ENCODE data around the gene MAPRE2.
"Not testable (repeated sequence)": the region's sequence is repeated elsewhere in the genome, so short reads cannot be mapped to it uniquely, and the experiment has no call there.

Gene MAPRE2

GRCh38 chr18:35170323-35170722, 129.1 kb downstream of the MAPRE2 start:
- not testable (repeated sequence) for H3K27ac ChIP-seq (ENCODE audit: low read depth, low read length, severe bottlenecking); H3K9me3 ChIP-seq (ENCODE audit: control insufficient read depth, low read length); H3K4me3 ChIP-seq (ENCODE audit: extremely low read depth, insufficient read depth, low read length, poor library complexity, severe bottlenecking); H3K4me1 ChIP-seq (ENCODE audit: control insufficient read depth, insufficient read depth, low read length, poor library complexity, severe bottlenecking); H3K36me3 ChIP-seq (ENCODE audit: control insufficient read depth, insufficient read depth, low read length)
- WGBS, 2 experiments (ENCODE audit: insufficient coverage in 2 of 2): no CpG with 5 or more reads among the region's 1 CpG

DNA sequence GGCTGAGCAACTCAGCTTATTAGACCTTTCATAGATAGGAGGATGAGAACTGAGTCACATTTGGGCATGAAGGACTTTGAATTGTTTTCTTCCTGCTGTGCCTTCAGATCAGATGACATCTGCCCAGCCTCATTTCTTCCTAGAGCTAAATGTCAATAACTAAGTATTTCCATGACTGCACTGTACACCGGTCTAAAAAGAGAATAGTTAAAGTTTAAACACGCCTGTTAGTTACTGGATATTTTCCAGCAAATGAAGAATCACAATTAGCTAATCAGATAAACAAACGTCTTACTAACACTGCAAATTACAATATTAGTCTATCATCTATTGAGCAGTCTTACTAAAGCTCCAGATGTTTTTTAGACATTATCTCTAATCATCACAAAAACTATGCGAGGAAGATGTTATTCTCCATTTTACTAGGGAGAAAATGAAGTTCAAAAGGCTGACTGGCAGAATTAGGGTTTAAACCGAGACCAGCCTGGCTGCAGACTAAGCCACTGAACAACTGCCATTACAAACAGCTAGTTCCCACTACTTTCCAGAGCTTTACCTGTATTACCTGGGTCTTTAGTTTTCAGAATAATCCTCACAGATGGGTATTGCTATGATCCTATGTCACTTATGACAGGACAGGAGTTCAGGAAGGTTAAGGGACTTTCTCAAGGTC, 130.2 kb downstream of the MAPRE2 start:
- Histone ChIP-seq H3K9me3 (ENCODE audit: control insufficient read depth, low read length) (no peaks in the 10 kb centered on the region), H3K4me3 (ENCODE audit: extremely low read depth, insufficient read depth, low read length, poor library complexity, severe bottlenecking) (no peak overlapping the region), H3K36me3 (ENCODE audit: control insufficient read depth, insufficient read depth, low read length) (no peaks in the 10 kb centered on the region), H3K27ac (ENCODE audit: low read depth, low read length, severe bottlenecking) (no peak overlapping the region), H3K4me1 (ENCODE audit: control insufficient read depth, insufficient read depth, low read length, poor library complexity, severe bottlenecking) (no peaks in the 10 kb centered on the region)
- WGBS, 2 experiments (ENCODE audit: insufficient coverage in 2 of 2): 80 to 86% methylated on average over 2 to 4 of the region's 5 CpGs

DNA sequence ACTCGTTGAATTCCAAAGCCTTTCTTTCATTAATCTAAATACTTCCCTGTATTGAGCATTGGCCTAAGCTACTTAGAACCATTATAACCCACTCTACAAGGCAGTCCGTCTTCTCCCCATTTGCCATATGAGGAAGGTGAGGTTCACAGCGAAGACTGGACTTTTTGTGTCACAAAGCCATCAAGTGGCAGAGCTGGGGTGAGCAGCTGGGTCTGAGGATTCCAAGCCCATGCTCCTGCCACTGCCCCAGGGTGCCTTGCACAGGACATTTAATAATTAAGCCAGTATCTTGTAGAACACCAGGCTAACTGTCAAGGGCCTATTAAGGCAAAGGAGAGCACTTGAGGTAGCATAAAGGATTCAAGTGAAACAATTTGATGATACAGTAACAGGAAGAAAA, 130.8 kb downstream of the MAPRE2 start:
- no peaks in the 10 kb centered on the region for H3K4me1 ChIP-seq (ENCODE audit: control insufficient read depth, insufficient read depth, low read length, poor library complexity, severe bottlenecking)
- WGBS, 2 experiments (ENCODE audit: insufficient coverage in 2 of 2): 75 to 100% methylated on average over 1 to 3 of the region's 3 CpGs
- H3K9me3 ChIP-seq (ENCODE audit: control insufficient read depth, low read length): no peaks in the 10 kb centered on the region
- no peak overlapping the region for H3K4me3 ChIP-seq (ENCODE audit: extremely low read depth, insufficient read depth, low read length, poor library complexity, severe bottlenecking)
- H3K36me3 ChIP-seq (ENCODE audit: control insufficient read depth, insufficient read depth, low read length): no peaks in the 10 kb centered on the region
- H3K27ac ChIP-seq (ENCODE audit: low read depth, low read length, severe bottlenecking): no peak overlapping the region

GRCh38 chr18:35172451-35173035, 131.3 kb downstream of the MAPRE2 start:
- H3K4me3 ChIP-seq (ENCODE audit: extremely low read depth, insufficient read depth, low read length, poor library complexity, severe bottlenecking): no peak overlapping the region
- H3K4me1 ChIP-seq (ENCODE audit: control insufficient read depth, insufficient read depth, low read length, poor library complexity, severe bottlenecking): no peaks in the 10 kb centered on the region
- no peak overlapping the region for H3K27ac ChIP-seq (ENCODE audit: low read depth, low read length, severe bottlenecking)
- H3K36me3 ChIP-seq (ENCODE audit: control insufficient read depth, insufficient read depth, low read length): no peaks in the 10 kb centered on the region
- no peaks in the 10 kb centered on the region for H3K9me3 ChIP-seq (ENCODE audit: control insufficient read depth, low read length)
- no CpG with 5 or more reads among the region's 2 CpGs for WGBS, 2 experiments (ENCODE audit: insufficient coverage in 2 of 2)

DNA sequence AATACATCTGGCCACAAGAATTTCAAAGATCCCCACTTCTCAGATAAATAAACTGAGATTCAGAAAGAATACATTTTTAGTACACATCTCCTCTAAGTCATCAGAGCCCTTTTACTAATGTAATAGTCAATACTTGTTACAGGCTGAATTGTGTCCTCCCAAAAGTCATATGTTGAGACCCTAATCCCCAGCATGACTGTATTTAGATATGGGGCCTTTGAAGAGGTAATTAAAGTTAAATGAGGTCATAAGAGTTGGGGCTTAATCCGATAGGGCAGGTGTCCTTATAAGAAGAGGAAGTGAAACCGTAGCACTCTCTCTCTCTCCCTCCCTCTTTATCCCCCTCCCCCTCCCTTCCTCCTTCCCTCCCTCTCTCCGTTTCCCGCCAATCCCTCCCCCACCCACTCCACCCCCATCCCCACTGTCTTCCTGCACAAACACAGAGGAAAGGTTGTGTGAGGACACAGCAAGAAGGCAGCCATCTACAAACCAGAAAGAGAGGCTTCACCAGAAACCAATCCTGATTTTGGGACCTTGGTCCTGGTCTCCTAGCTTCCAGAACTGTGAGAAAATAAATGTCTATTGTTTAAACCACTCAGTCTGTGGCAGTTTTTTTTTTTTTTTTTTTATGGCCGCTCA, 133.0 kb downstream of the MAPRE2 start:
- H3K4me1 ChIP-seq (ENCODE audit: control insufficient read depth, insufficient read depth, low read length, poor library complexity, severe bottlenecking): no peaks in the 10 kb centered on the region
- no peak overlapping the region for H3K4me3 ChIP-seq (ENCODE audit: extremely low read depth, insufficient read depth, low read length, poor library complexity, severe bottlenecking)
- H3K9me3 ChIP-seq (ENCODE audit: control insufficient read depth, low read length): no peaks in the 10 kb centered on the region
- no peak overlapping the region for H3K27ac ChIP-seq (ENCODE audit: low read depth, low read length, severe bottlenecking)
- no peaks in the 10 kb centered on the region for H3K36me3 ChIP-seq (ENCODE audit: control insufficient read depth, insufficient read depth, low read length)
- WGBS, 2 experiments (ENCODE audit: insufficient coverage in 2 of 2): no CpG with 5 or more reads among the region's 5 CpGs

DNA sequence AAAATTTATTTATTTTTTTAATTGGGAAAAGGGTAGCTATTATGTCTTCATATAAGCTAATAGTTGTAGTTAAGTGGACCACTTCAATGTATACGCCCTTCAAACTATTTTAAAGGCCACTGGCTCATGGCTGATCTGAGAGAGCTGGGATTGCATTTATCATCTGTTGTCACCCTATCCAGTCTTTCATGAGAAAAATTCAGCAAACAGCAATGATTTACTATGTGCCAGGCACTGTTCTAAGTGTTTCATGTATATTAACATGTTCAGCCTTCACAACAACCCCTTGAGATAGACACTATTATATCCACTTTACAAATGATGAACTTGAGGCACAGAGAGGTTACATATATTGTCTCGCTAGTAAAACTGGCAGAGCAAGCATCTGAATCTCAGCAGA, 133.5 kb downstream of the MAPRE2 start:
- Histone ChIP-seq H3K9me3 (ENCODE audit: control insufficient read depth, low read length) (no peaks in the 10 kb centered on the region), H3K36me3 (ENCODE audit: control insufficient read depth, insufficient read depth, low read length) (no peaks in the 10 kb centered on the region), H3K4me3 (ENCODE audit: extremely low read depth, insufficient read depth, low read length, poor library complexity, severe bottlenecking) (no peak overlapping the region), H3K27ac (ENCODE audit: low read depth, low read length, severe bottlenecking) (no peak overlapping the region), H3K4me1 (ENCODE audit: control insufficient read depth, insufficient read depth, low read length, poor library complexity, severe bottlenecking) (no peaks in the 10 kb centered on the region)
- no CpG with 5 or more reads among the region's 2 CpGs for WGBS, 2 experiments (ENCODE audit: insufficient coverage in 2 of 2)

DNA sequence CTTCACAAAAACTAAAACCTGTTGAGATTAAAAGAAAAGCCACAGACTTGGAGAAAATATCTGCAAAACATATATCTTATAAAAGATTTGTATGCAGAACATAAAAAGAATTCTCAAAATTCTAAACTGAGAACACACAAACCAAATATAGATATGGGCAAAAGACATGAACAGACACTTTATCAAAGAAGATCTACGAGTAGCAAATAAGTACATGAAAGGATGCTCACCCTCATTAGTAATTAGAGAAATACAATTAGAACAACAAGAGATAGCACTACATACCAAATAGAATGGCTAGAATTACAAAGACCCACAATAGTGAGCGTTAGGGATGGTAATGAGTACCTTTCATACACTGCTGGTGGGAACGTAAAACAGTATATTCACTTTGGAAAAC, 135.7 kb downstream of the MAPRE2 start:
- H3K9me3 ChIP-seq (ENCODE audit: control insufficient read depth, low read length): no peaks in the 10 kb centered on the region
- no peak overlapping the region for H3K4me3 ChIP-seq (ENCODE audit: extremely low read depth, insufficient read depth, low read length, poor library complexity, severe bottlenecking)
- no peaks in the 10 kb centered on the region for H3K36me3 ChIP-seq (ENCODE audit: control insufficient read depth, insufficient read depth, low read length)
- WGBS, 2 experiments (ENCODE audit: insufficient coverage in 2 of 2): no CpG with 5 or more reads among the region's 3 CpGs
- no peak overlapping the region for H3K27ac ChIP-seq (ENCODE audit: low read depth, low read length, severe bottlenecking)
- no peaks in the 10 kb centered on the region for H3K4me1 ChIP-seq (ENCODE audit: control insufficient read depth, insufficient read depth, low read length, poor library complexity, severe bottlenecking)

DNA sequence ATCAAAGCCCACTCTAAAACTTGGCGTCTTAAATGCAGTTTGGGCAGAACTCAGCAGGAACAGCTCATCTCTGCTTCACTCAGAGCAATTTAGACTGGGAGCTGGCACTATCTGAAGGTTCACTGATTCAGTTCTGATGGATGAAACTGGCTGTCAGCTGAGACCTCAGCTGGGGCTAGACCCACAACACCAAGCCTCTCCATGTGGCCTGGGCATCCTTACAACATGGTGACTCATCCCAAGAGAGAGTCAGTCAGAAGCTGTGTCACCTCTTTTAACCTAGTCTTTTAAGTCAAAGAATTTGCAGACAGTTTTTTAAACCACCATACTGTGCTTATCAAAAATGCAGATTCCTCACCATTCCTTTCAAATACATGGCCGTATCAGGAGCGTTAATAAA, 137.0 kb downstream of the MAPRE2 start:
- WGBS, 2 experiments (ENCODE audit: insufficient coverage in 2 of 2): 100% methylated on average over 2 to 3 of the region's 3 CpGs
- Histone ChIP-seq H3K4me1 (ENCODE audit: control insufficient read depth, insufficient read depth, low read length, poor library complexity, severe bottlenecking) (no peaks in the 10 kb centered on the region), H3K9me3 (ENCODE audit: control insufficient read depth, low read length) (no peaks in the 10 kb centered on the region), H3K27ac (ENCODE audit: low read depth, low read length, severe bottlenecking) (no peak overlapping the region), H3K36me3 (ENCODE audit: control insufficient read depth, insufficient read depth, low read length) (no peaks in the 10 kb centered on the region), H3K4me3 (ENCODE audit: extremely low read depth, insufficient read depth, low read length, poor library complexity, severe bottlenecking) (no peak overlapping the region)

DNA sequence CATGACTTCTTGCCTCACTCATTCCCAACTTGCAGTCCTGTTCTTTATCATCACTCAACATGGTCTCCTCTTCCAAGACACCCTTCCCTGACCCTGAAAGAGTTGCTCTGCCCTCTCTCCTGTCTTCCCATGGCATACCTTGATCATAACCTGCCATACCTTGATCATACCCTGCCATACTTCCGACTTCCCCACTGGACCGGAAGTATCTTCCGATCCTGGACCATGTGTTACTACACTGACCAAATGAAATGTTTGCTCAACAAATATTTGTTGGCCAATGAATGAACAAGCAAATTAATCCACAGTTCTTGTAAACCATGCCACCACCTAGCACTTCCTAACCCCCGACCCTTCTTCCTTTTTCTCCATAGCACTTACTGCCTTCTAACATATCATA, 138.7 kb downstream of the MAPRE2 start:
- H3K4me1 ChIP-seq (ENCODE audit: control insufficient read depth, insufficient read depth, low read length, poor library complexity, severe bottlenecking): no peaks in the 10 kb centered on the region
- H3K4me3 ChIP-seq (ENCODE audit: extremely low read depth, insufficient read depth, low read length, poor library complexity, severe bottlenecking): no peak overlapping the region
- no peaks in the 10 kb centered on the region for H3K9me3 ChIP-seq (ENCODE audit: control insufficient read depth, low read length)
- H3K36me3 ChIP-seq (ENCODE audit: control insufficient read depth, insufficient read depth, low read length): no peaks in the 10 kb centered on the region
- no peak overlapping the region for H3K27ac ChIP-seq (ENCODE audit: low read depth, low read length, severe bottlenecking)
- 93 to 95% methylated on average over 4 of the region's 4 CpGs for WGBS, 2 experiments (ENCODE audit: insufficient coverage in 2 of 2)

- WGBS, 2 experiments (ENCODE audit: insufficient coverage in 2 of 2): 67 to 68% methylated on average over 1 of the region's 1 CpG
Observed at GRCh38 chr18:35180455-35180854, 139.2 kb downstream of the MAPRE2 start.

GRCh38 chr18:35182151-35182550, 140.9 kb downstream of the MAPRE2 start:
- 90 to 92% methylated on average over 3 to 4 of the region's 6 CpGs for WGBS, 2 experiments (ENCODE audit: insufficient coverage in 2 of 2)

More at GRCh38 chr18:35180455-35180854, 139.2 kb downstream of the MAPRE2 start:
- Histone ChIP-seq H3K4me3 (ENCODE audit: extremely low read depth, insufficient read depth, low read length, poor library complexity, severe bottlenecking) (no peak overlapping the region), H3K9me3 (ENCODE audit: control insufficient read depth, low read length) (no peaks in the 10 kb centered on the region), H3K27ac (ENCODE audit: low read depth, low read length, severe bottlenecking) (no peak overlapping the region), H3K4me1 (ENCODE audit: control insufficient read depth, insufficient read depth, low read length, poor library complexity, severe bottlenecking) (no peaks in the 10 kb centered on the region), H3K36me3 (ENCODE audit: control insufficient read depth, insufficient read depth, low read length) (no peaks in the 10 kb centered on the region)

More at GRCh38 chr18:35182151-35182550, 140.9 kb downstream of the MAPRE2 start:
- H3K36me3 ChIP-seq (ENCODE audit: control insufficient read depth, insufficient read depth, low read length): no peaks in the 10 kb centered on the region
- H3K4me3 ChIP-seq (ENCODE audit: extremely low read depth, insufficient read depth, low read length, poor library complexity, severe bottlenecking): no peak overlapping the region
- no peaks in the 10 kb centered on the region for H3K9me3 ChIP-seq (ENCODE audit: control insufficient read depth, low read length)
- H3K27ac ChIP-seq (ENCODE audit: low read depth, low read length, severe bottlenecking): no peak overlapping the region
- H3K4me1 ChIP-seq (ENCODE audit: control insufficient read depth, insufficient read depth, low read length, poor library complexity, severe bottlenecking): no peaks in the 10 kb centered on the region
